Activated T-helper 1 cell treated with anti-CD3 and anti-CD28 coated beads, Interleukin-2, amount 50 U/mL, for 16 hours (primary cell): Measurements from ENCODE around the gene DUOX1.
"Not testable (repeated sequence)": the region's sequence is repeated elsewhere in the genome, so short reads cannot be mapped to it uniquely, and the experiment has no call there.

ENCODE experiments used
- DNase-seq, 2 donors: peaks; one replicate each; pipeline ENCODE4 v3.0.0-alpha.2; 2020; ENCODE audit warnings: low read depth in 1 of 2, low spot score in 1 of 2

DUOX1 gene

GRCh38 chr15:45129651-45130129, at the start of gene DUOX1, which contains the start of gene DUOXA1:
DUOX1 (plus strand) TSS chr15:45129994; CDS start chr15:45131967, 1,973 bp downstream.
DUOXA1 (minus strand) TSS chr15:45129879; CDS start chr15:45123014, 6,865 bp downstream.
- peak in 1 of 2 donors; percentile 17 for DNase-seq

GRCh38 chr15:45080593-45080992, 49.2 kb upstream of the DUOX1 start:
- not testable (repeated sequence) for DNase-seq

GRCh38 chr15:45082412-45082811, 47.4 kb upstream of the DUOX1 start:
- DNase-seq = not testable (repeated sequence)

- no peak for DNase-seq
These were observed 46.6 kb upstream of the DUOX1 start for GRCh38 chr15:45083223-45083622.

GRCh38 chr15:45084163-45084562, 45.6 kb upstream of the DUOX1 start:
- no peak for DNase-seq

- no peak for DNase-seq
These were observed 42.3 kb upstream of the DUOX1 start for GRCh38 chr15:45087513-45087912.

- DNase-seq = no peak
These were observed 40.7 kb upstream of the DUOX1 start for GRCh38 chr15:45088801-45089711.

- no peak for DNase-seq
These were observed 40.0 kb upstream of the DUOX1 start for GRCh38 chr15:45089712-45090373.

- no peak for DNase-seq
These were observed 38.6 kb upstream of the DUOX1 start for GRCh38 chr15:45091161-45091560.

GRCh38 chr15:45091576-45091975, 38.2 kb upstream of the DUOX1 start:
- DNase-seq = no peak

GRCh38 chr15:45093013-45093412, 36.8 kb upstream of the DUOX1 start:
- DNase-seq = no peak

- DNase-seq = no peak
These were observed 36.0 kb upstream of the DUOX1 start for GRCh38 chr15:45093622-45094357.

- no peak for DNase-seq
These were observed 35.5 kb upstream of the DUOX1 start for GRCh38 chr15:45094358-45094730.

- no peak for DNase-seq
These were observed 34.1 kb upstream of the DUOX1 start for GRCh38 chr15:45095661-45096060.

- no peak for DNase-seq
These were observed 32.3 kb upstream of the DUOX1 start for GRCh38 chr15:45097466-45097865.

GRCh38 chr15:45099549-45100165, 30.1 kb upstream of the DUOX1 start:
- DNase-seq = no peak

- no peak for DNase-seq
These were observed 28.7 kb upstream of the DUOX1 start for GRCh38 chr15:45100884-45101625.

GRCh38 chr15:45101749-45102148, 28.0 kb upstream of the DUOX1 start:
- no peak for DNase-seq

GRCh38 chr15:45102226-45102625, 27.6 kb upstream of the DUOX1 start:
- DNase-seq = no peak

GRCh38 chr15:45104170-45104569, 25.6 kb upstream of the DUOX1 start:
- not testable (repeated sequence) for DNase-seq
